ENCODE measurements around the gene PDE4D.

The PDE4D gene

DNA sequence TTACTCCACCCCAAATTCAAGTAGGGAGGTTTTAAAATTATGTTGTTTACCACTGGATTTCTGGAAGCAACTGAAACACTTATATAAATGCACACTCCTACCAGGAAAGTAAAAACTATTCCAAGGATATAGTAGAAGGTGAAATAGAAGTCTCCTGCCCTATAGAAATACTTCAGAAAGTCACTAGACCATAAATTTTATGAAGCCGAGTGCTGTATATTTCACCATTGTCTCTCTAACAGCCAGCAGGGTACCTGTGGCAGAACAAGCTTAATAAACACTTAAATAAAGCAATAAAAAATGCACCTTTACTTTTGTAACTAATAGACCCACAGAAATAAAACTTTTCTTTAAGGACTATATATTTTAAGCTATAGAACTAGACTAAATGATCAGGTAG, 631.6 kb downstream of the PDE4D start:
- Histone ChIP-seq H3K4me3 (ENCODE audit: low read depth in 1 of 2, low read length in 2 of 2) (no peak overlapping the region), H3K9me3 (ENCODE audit: control insufficient read depth in 1 of 2, low read length in 2 of 2) (no peaks in the 10 kb centered on the region), H3K27ac (ENCODE audit: low read length) (no peak overlapping the region), H3K36me3 (ENCODE audit: control insufficient read depth in 1 of 2, insufficient read depth in 2 of 2, low read length in 2 of 2) (no peaks in the 10 kb centered on the region), H3K27me3 (ENCODE audit: low read depth, low read length) (no peaks in the 10 kb centered on the region), H3K4me1 (ENCODE audit: control insufficient read depth in 1 of 2, insufficient read depth in 2 of 2, low read length in 2 of 2) (peaks cover 0 to 10% of the 10 kb centered on the region in 2 donors)

DNA sequence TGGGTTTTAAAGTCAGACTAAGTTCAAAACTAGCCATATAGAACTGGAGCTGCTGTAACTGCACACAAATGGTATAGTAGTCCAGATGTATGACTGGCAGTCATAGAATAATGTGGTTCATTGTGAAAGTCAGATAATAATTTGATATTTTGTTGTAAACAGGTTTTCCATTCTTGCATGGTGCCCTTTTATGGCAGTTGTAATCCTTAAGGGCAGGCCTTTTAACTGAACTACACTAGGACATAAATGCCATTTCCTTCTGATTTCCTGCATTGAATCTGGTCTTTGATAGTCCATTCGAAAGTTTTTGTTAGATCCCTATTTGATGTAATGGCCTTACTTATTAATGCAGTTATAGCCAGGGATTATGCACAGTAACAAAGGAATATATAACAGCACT, 632.6 kb downstream of the PDE4D start:
- peaks cover 0 to 16% of the 10 kb centered on the region in 2 donors for H3K4me1 ChIP-seq (ENCODE audit: control insufficient read depth in 1 of 2, insufficient read depth in 2 of 2, low read length in 2 of 2)
- H3K27me3 ChIP-seq (ENCODE audit: low read depth, low read length) = no peaks in the 10 kb centered on the region
- H3K36me3 ChIP-seq (ENCODE audit: control insufficient read depth in 1 of 2, insufficient read depth in 2 of 2, low read length in 2 of 2) = no peaks in the 10 kb centered on the region
- H3K4me3 ChIP-seq (ENCODE audit: low read depth in 1 of 2, low read length in 2 of 2) = no peak overlapping the region
- no peaks in the 10 kb centered on the region for H3K9me3 ChIP-seq (ENCODE audit: control insufficient read depth in 1 of 2, low read length in 2 of 2)
- H3K27ac ChIP-seq (ENCODE audit: low read length) = no peak overlapping the region

DNA sequence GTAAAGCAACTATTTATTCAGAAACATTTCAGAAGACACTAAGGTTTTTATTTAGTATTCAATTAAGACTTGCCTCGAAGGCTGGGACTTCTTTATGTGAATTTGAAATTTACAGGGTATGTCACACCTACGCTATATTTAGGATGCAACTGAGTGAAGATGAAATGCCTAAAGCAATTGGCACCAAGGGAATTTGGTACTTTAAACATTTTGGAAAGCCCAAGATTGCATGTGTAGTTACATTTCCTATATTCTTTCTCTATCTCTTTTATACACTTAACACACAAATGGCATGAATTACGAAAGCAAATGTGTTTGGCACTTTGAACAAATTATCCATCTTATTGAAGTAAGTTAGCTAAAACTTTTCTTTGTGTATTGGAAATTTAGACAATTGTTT, 633.3 kb downstream of the PDE4D start:
- H3K27ac ChIP-seq (ENCODE audit: low read length) = no peak overlapping the region
- H3K4me3 ChIP-seq (ENCODE audit: low read depth in 1 of 2, low read length in 2 of 2) = no peak overlapping the region
- no peaks in the 10 kb centered on the region for H3K27me3 ChIP-seq (ENCODE audit: low read depth, low read length)
- H3K9me3 ChIP-seq (ENCODE audit: control insufficient read depth in 1 of 2, low read length in 2 of 2) = no peaks in the 10 kb centered on the region
- no peaks in the 10 kb centered on the region for H3K36me3 ChIP-seq (ENCODE audit: control insufficient read depth in 1 of 2, insufficient read depth in 2 of 2, low read length in 2 of 2)
- H3K4me1 ChIP-seq (ENCODE audit: control insufficient read depth in 1 of 2, insufficient read depth in 2 of 2, low read length in 2 of 2) = peaks cover 0 to 15% of the 10 kb centered on the region in 2 donors

GRCh38 chr5:59259237-59259636, 634.3 kb downstream of the PDE4D start:
- Histone ChIP-seq H3K27ac (ENCODE audit: low read length) (no peak overlapping the region), H3K36me3 (ENCODE audit: control insufficient read depth in 1 of 2, insufficient read depth in 2 of 2, low read length in 2 of 2) (no peaks in the 10 kb centered on the region), H3K4me1 (ENCODE audit: control insufficient read depth in 1 of 2, insufficient read depth in 2 of 2, low read length in 2 of 2) (peaks cover 0 to 7% of the 10 kb centered on the region in 2 donors), H3K27me3 (ENCODE audit: low read depth, low read length) (no peaks in the 10 kb centered on the region), H3K4me3 (ENCODE audit: low read depth in 1 of 2, low read length in 2 of 2) (no peak overlapping the region), H3K9me3 (ENCODE audit: control insufficient read depth in 1 of 2, low read length in 2 of 2) (no peaks in the 10 kb centered on the region)

- H3K27ac ChIP-seq (ENCODE audit: low read length) = no peak overlapping the region
- no peaks in the 10 kb centered on the region for H3K36me3 ChIP-seq (ENCODE audit: control insufficient read depth in 1 of 2, insufficient read depth in 2 of 2, low read length in 2 of 2)
- H3K27me3 ChIP-seq (ENCODE audit: low read depth, low read length) = no peaks in the 10 kb centered on the region
- peaks cover 0 to 7% of the 10 kb centered on the region in 2 donors for H3K4me1 ChIP-seq (ENCODE audit: control insufficient read depth in 1 of 2, insufficient read depth in 2 of 2, low read length in 2 of 2)
- no peaks in the 10 kb centered on the region for H3K9me3 ChIP-seq (ENCODE audit: control insufficient read depth in 1 of 2, low read length in 2 of 2)
- no peak overlapping the region for H3K4me3 ChIP-seq (ENCODE audit: low read depth in 1 of 2, low read length in 2 of 2)
Measured at GRCh38 chr5:59257488-59258400, 635.8 kb downstream of the PDE4D start.

GRCh38 chr5:59256331-59256730, 637.2 kb downstream of the PDE4D start:
- Histone ChIP-seq H3K4me1 (ENCODE audit: control insufficient read depth in 1 of 2, insufficient read depth in 2 of 2, low read length in 2 of 2) (peaks cover 0 to 7% of the 10 kb centered on the region in 2 donors), H3K36me3 (ENCODE audit: control insufficient read depth in 1 of 2, insufficient read depth in 2 of 2, low read length in 2 of 2) (no peaks in the 10 kb centered on the region), H3K27me3 (ENCODE audit: low read depth, low read length) (no peaks in the 10 kb centered on the region), H3K27ac (ENCODE audit: low read length) (no peak overlapping the region), H3K4me3 (ENCODE audit: low read depth in 1 of 2, low read length in 2 of 2) (no peak overlapping the region), H3K9me3 (ENCODE audit: control insufficient read depth in 1 of 2, low read length in 2 of 2) (no peaks in the 10 kb centered on the region)

DNA sequence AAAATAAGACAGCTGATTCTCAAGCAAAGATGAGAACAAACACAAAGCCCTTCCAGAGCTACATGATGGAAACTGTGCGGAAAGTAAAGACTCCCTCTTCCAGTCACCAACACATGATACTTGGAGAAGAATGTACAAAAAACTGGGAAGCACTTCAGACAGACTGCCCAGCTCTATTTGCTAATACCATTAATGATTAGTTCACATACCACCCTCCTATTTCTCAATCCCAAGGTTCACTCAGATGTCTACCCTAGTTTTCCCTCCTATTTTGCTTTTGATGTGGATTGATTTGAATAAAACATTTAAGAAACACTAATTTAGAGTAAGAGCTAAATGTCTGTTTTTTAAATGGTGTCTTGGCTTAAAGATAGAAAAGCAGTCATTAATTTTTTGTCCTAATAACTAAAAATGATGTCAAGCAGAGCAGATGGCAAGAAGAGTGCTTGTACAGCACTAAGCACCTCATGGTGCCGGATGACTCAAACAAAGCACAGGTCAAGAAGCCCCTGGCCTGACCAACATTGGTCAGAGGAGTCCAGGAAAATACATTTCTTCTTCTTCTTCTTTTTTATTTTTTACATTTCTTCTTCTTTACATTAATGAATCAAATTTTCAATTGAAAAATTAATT, 639.4 kb downstream of the PDE4D start:
- H3K9me3 ChIP-seq (ENCODE audit: control insufficient read depth in 1 of 2, low read length in 2 of 2) = no peaks in the 10 kb centered on the region
- no peak overlapping the region for H3K27ac ChIP-seq (ENCODE audit: low read length)
- H3K36me3 ChIP-seq (ENCODE audit: control insufficient read depth in 1 of 2, insufficient read depth in 2 of 2, low read length in 2 of 2) = no peaks in the 10 kb centered on the region
- H3K4me1 ChIP-seq (ENCODE audit: control insufficient read depth in 1 of 2, insufficient read depth in 2 of 2, low read length in 2 of 2) = peaks cover 0 to 7% of the 10 kb centered on the region in 2 donors
- H3K27me3 ChIP-seq (ENCODE audit: low read depth, low read length) = no peaks in the 10 kb centered on the region
- H3K4me3 ChIP-seq (ENCODE audit: low read depth in 1 of 2, low read length in 2 of 2) = no peak overlapping the region

GRCh38 chr5:59253625-59254024, 639.9 kb downstream of the PDE4D start:
- Histone ChIP-seq H3K27ac (ENCODE audit: low read length) (no peak overlapping the region), H3K27me3 (ENCODE audit: low read depth, low read length) (no peaks in the 10 kb centered on the region), H3K4me1 (ENCODE audit: control insufficient read depth in 1 of 2, insufficient read depth in 2 of 2, low read length in 2 of 2) (peaks cover 0 to 7% of the 10 kb centered on the region in 2 donors), H3K4me3 (ENCODE audit: low read depth in 1 of 2, low read length in 2 of 2) (no peak overlapping the region), H3K9me3 (ENCODE audit: control insufficient read depth in 1 of 2, low read length in 2 of 2) (no peaks in the 10 kb centered on the region), H3K36me3 (ENCODE audit: control insufficient read depth in 1 of 2, insufficient read depth in 2 of 2, low read length in 2 of 2) (no peaks in the 10 kb centered on the region)

DNA sequence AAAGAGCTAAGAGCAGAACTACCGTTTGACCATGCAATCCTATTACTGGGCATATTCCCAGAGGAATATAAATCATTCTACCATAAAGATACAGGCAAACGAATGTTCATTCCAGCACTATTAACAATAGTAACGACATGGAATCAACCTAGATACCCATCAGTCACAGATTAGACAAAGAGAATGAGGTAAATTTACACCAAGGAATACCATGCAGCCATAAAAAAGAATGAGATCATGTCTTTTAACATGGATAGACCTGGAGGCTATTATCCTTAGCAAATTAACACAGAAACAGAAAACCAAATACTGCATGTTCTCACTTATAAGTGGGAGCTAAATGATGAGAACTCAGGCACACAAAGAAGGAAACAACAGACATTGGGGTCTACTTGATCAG, 641.9 kb downstream of the PDE4D start:
- Histone ChIP-seq H3K4me3 (ENCODE audit: low read depth in 1 of 2, low read length in 2 of 2) (no peak overlapping the region), H3K27ac (ENCODE audit: low read length) (no peak overlapping the region), H3K9me3 (ENCODE audit: control insufficient read depth in 1 of 2, low read length in 2 of 2) (no peaks in the 10 kb centered on the region), H3K4me1 (ENCODE audit: control insufficient read depth in 1 of 2, insufficient read depth in 2 of 2, low read length in 2 of 2) (peaks cover 0 to 3% of the 10 kb centered on the region in 2 donors), H3K36me3 (ENCODE audit: control insufficient read depth in 1 of 2, insufficient read depth in 2 of 2, low read length in 2 of 2) (no peaks in the 10 kb centered on the region), H3K27me3 (ENCODE audit: low read depth, low read length) (no peaks in the 10 kb centered on the region)

GRCh38 chr5:59249726-59250125, 643.8 kb downstream of the PDE4D start:
- Histone ChIP-seq H3K36me3 (ENCODE audit: control insufficient read depth in 1 of 2, insufficient read depth in 2 of 2, low read length in 2 of 2) (no peaks in the 10 kb centered on the region), H3K4me3 (ENCODE audit: low read depth in 1 of 2, low read length in 2 of 2) (no peak overlapping the region), H3K27ac (ENCODE audit: low read length) (no peak overlapping the region), H3K9me3 (ENCODE audit: control insufficient read depth in 1 of 2, low read length in 2 of 2) (no peaks in the 10 kb centered on the region), H3K4me1 (ENCODE audit: control insufficient read depth in 1 of 2, insufficient read depth in 2 of 2, low read length in 2 of 2) (peaks cover 4 to 7% of the 10 kb centered on the region in 2 donors), H3K27me3 (ENCODE audit: low read depth, low read length) (no peaks in the 10 kb centered on the region)

DNA sequence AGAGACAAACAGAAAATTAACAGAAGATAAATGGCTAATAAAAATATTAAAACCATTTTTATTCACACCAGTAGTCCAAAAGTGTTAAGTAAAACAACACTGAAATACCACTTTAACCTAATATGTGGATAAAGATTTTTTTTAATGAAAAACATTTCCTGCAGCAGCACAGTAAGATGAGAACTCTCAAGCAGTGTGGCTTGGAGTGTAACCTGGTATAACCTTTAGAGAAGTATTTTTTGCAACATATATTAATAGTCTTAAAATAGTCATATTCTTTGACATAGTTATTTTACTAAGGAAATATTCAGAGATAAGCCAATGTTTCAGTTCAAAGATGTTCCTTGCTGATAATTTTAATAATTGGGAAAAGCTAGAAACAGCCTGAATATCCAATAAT, 644.4 kb downstream of the PDE4D start:
- Histone ChIP-seq H3K27me3 (ENCODE audit: low read depth, low read length) (no peaks in the 10 kb centered on the region), H3K9me3 (ENCODE audit: control insufficient read depth in 1 of 2, low read length in 2 of 2) (no peaks in the 10 kb centered on the region), H3K36me3 (ENCODE audit: control insufficient read depth in 1 of 2, insufficient read depth in 2 of 2, low read length in 2 of 2) (no peaks in the 10 kb centered on the region), H3K27ac (ENCODE audit: low read length) (no peak overlapping the region), H3K4me1 (ENCODE audit: control insufficient read depth in 1 of 2, insufficient read depth in 2 of 2, low read length in 2 of 2) (peaks cover 4 to 7% of the 10 kb centered on the region in 2 donors), H3K4me3 (ENCODE audit: low read depth in 1 of 2, low read length in 2 of 2) (no peak overlapping the region)
